IPS DF 4.7 (cell line): ENCODE measurements around the gene PRODH2.
"Not testable (repeated sequence)": the region's sequence is repeated elsewhere in the genome, so short reads cannot be mapped to it uniquely, and the experiment has no call there.

ENCODE experiments used
- DNase-seq: peaks from one replicate; pipeline ENCODE4 v3.0.0-alpha.2; 2013; ENCODE audit warnings: low spot score; ENCODE audit errors: extremely low read depth

Gene PRODH2

DNA sequence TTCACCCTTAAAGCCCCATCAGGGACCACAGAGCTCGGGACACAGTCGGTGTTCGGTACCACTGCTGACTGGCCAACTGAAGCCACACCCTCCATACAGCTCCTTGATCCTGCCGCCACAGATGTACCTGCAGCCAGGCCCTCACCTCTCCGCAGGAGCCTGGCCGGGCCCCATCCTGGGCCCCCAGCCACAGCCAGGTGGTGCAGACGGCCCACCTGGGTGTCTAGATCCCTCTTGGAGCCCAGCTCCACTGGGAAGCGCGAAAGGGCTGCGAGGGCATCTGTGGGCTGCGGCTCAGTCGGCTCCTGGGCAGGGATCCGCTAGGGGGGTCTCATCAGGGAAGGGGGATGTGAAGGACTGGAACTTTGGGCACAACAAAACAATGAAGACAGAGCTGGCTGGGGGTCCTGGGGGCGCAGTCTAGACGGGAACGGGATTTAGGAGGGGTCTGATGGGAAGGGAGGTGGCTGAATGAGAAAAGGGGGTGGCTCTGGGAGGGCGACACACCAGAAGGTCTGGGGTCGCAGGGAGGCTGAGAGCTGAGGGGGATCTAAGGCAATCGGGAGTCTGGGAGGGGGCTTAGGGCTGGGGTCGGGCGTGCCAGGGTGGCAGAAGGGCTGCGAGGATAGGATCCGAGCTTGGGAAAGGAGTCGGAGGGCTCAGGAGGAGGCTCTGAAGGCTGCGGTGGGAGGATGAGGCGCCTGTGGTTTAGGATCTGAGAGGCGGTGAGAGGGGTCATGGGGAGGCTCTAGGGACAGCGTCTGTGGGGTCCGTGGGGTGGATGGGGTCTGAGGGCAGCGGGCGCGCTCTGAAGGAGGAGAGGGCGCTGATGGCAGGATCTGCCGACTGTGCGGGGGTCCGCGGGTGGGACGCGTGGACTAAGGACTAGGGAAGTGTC lies 15.8 kb downstream of the PRODH2 start:
- DNase-seq, result no peak

DNA sequence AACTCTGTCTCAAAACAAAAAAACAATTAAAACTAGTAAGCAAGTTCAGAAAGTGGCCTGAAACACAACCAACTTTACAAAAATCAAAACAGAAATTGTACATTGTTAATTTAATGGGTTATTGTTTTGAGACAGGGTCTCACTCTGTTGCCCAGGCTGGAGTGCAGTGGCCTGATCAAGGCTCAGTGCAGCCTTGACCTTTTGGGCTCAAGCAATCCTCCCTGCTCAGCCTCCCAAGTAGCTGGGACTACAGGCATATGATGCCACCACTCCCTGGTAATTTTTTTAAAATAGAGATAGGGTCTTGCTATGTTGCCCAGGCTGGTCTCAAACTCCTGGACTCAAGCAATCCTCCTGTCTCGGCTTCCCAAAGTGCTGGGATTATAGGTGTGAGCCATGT lies 17.1 kb downstream of the PRODH2 start:
- DNase-seq, result not testable (repeated sequence)

DNA sequence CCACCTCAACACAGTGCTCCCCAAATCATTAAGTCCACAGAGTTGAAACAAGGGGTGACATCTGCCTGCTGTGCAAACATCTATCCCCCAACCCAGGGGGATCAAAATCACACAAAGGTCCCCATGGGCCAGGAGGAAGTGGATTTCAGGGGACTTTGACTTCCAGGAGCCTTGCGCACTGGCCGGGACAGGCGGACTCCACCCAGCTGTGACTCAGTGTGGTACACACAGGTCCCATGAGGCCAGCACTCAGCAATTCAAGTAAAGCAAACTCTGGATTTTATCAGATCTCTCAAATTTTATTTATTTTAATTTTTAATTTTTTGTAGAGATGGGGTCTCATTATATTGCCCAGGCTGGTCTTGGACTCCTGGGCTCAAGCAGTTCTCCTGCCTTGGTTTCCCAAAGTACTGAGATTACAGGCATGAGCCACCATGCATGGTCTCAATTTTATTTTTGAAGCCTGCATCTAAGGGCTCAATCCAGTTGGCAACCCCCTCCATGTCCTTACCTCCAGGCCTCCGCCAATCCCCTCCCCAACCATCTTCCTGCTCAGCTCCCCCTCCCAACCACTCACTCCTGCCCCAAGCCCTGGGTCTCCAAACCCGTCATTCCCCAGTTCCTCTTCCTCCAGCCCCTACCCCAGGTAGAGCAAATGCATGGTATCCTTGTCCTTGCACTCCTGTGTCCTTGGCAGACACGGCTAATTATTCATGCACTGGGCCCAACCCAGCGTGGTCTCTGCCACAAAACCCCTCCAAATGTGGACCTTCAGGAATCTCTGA lies 19.1 kb downstream of the PRODH2 start:
- DNase-seq, result no peak

GRCh38 chr19:35792888-35793287 lies 19.8 kb downstream of the PRODH2 start:
- no peak for DNase-seq

GRCh38 chr19:35792312-35792711 lies 20.3 kb downstream of the PRODH2 start:
- no peak for DNase-seq

DNA sequence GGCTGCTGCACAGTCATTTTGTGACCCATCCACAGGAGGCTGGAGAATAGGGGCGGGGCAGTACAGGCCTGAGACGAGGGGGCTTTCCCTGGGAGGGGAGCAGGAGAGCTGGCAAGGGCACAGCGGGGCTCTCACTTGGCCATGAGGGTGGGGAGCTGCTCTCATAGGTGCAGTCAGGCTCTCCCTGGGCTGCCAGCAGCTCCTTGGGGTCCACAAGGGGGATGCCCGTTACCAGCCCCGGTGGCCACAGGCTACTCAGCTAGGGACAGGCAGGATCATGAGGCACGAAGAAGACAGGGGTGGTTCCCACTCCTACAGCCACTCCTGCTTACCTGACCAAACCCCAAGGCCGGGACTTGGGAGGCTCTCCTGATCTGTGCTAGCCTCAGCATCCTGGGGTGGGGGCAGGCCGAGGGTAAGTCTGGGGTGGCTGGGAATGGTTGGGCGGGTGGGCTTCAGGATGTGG lies 20.8 kb downstream of the PRODH2 start:
- no peak for DNase-seq

DNA sequence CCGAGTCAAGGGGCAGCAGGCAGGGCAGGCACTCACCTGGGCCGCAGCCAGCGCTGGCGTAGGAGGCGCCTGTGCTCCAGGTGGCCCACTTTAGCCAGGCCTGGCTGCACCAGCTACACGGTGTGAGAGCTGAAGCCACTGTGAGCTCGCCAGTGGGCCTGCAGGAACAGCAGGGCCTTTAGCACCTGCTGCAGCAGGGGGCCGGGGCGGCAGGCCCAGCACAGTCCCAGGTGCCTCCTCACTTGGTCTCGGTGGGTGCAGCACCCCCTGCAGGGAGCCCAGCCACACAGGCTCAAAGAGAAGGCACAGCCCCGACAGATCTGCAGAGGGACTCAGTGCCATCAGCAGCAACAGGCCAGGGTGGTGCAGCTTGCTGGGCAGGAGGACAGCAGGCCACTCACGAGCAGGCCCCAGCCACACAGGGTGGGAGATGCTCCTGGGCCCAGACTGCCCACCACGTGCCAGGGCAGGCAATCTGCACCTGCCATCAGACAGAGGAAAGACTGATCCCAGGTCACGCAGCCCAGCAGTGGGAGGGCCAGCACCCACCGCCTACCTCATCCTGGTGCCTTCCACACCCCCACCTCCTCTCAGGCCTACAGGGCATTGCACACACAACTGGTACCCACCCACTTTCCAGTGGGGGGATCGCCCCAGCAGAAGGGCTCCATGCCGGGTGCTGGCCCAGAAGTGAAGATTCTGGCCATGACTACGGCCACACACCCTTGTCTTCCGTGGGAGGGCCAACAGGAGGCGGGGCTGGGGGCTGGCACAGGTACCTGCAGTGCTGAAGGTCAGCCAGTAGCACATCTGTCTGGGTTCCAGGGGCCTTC lies 21.4 kb downstream of the PRODH2 start:
- no peak for DNase-seq

DNA sequence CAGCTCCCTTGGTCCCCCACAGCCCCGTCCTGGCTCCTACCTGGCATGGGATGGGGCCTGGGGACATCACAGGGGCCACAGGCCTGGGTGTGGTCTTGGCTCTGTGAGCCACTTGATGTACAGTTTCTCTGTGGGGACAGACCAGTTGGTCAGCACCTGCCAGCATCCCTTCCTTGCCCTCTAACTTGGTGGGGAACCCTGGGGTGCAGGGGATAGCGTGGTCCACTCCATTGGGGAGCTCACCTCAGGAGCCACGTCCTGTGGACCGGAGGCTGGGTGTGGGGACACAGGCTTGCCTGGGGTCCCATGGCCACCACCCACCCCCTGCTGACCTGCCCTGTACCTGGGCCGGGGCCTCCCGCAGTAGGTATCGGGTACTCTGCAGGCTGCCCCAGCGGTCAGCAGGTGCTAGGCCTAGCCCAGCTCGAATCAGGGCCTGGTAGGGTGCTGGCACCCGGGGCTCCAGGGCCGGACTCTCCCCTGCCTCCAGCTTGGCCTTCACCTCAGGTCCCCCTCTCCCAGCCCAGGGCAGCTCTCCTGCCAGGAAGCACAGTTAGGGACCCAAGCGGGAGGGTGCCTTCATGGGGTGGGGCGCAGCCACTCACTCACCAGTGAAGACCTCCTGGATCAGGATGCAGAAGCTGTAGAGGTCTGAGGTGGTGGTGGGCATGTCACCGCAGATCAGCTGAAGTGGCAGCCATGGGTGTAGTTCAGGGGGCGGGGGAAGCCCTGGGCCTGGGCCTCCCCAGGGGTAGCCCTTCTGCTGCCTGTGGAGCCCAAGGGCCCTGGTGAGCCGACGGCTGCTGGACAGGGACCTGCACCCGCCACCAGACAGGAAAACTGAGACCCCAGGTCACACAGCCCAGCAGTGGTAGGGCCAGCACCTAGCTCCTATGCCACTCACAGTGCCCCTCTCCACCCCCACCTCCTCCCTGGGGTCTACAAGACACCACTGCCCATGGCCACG lies 22.4 kb downstream of the PRODH2 start:
- no peak for DNase-seq

DNA sequence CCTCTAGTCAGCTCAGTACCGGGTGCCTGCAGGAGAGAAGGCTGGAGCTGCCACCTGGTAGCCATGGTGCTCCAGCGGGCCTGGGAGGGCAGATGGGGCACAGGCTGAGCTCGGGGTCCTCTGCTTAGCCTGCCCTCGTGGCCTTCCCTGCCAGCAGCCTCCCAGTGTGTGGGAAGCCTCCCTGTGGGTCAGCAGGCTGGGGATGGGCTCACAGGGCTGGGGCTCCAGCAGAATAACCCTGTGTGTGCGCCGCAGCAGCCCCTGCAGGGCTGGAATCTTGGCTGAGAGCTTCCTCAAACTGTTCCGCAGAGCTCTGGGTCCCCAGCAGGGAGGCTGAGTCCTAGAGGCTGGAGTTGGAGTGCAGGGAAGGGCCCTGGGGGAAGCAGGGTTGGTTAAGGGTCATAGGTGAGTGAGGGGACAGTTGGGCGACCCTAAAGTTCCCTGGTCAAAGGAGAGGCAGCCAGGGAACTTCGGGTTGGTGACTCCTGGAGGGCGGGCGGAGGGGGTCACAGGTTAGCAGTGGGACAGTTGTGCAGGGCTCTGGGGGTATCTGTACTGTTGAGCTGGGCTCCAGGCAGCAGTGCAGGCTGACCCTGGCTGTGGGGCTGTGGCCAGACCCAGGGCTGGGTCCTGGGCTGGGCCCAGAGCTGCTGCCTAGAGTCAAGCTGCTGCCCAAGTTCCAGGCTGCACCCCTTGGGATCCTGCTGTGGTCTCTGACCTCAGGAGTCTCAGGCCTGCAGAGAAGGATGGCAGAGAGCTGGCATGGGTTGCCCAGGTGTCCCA lies 23.3 kb downstream of the PRODH2 start:
- DNase-seq, result no peak

DNA sequence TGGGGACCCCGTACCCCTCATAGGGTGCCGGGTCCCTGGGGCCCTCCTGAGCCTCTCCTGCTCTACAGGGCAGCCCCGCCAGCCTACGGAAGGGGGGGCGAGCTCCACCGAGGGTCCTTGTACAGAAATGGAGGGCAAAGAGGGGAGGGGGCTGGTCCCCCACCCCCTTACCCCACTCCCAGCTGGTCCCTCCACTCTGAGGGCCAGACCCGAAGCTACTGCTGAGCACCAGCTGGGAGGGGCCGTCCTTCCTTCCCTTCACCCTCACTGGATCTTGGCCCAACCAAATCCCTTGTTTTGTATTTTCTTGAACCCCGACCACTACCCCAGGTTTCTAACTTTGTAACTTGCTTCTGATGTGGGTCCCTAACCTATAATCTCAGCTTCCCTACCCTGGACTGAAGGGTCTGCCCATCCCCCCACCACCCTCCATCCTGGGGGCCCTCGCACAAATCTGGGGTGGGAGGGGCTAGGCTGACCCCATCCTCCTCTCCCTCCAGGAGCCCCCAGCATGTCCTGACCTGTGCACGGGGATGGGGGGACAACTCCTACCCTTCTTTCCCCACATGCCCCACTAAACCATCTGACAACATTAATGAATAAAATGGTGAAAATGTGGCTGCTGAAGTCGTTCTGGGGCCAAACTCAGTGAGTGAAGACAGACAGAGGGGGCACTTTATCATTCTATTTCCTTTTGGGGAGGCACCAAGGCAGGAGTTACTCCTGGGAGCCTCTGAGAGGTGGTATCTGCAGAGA lies 24.3 kb downstream of the PRODH2 start:
- no peak for DNase-seq

DNA sequence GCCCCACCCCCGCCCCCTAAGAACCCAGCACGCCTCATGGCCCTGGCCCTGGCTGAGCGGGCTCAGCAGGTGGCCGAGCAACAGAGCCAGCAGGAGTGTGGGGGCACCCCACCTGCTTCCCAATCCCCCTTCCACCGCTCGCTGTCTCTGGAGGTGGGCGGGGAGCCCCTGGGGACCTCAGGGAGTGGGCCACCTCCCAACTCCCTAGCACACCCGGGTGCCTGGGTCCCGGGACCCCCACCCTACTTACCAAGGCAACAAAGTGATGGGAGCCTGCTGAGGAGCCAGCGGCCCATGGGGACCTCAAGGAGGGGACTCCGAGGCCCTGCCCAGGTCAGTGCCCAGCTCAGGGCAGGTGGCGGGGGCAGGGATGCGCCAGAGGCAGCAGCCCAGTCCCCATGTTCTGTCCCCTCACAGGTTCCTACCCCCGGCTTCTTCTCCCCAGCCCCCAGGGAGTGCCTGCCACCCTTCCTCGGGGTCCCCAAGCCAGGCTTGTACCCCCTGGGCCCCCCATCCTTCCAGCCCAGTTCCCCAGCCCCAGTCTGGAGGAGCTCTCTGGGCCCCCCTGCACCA lies 25.3 kb downstream of the PRODH2 start:
- DNase-seq, result no peak

DNA sequence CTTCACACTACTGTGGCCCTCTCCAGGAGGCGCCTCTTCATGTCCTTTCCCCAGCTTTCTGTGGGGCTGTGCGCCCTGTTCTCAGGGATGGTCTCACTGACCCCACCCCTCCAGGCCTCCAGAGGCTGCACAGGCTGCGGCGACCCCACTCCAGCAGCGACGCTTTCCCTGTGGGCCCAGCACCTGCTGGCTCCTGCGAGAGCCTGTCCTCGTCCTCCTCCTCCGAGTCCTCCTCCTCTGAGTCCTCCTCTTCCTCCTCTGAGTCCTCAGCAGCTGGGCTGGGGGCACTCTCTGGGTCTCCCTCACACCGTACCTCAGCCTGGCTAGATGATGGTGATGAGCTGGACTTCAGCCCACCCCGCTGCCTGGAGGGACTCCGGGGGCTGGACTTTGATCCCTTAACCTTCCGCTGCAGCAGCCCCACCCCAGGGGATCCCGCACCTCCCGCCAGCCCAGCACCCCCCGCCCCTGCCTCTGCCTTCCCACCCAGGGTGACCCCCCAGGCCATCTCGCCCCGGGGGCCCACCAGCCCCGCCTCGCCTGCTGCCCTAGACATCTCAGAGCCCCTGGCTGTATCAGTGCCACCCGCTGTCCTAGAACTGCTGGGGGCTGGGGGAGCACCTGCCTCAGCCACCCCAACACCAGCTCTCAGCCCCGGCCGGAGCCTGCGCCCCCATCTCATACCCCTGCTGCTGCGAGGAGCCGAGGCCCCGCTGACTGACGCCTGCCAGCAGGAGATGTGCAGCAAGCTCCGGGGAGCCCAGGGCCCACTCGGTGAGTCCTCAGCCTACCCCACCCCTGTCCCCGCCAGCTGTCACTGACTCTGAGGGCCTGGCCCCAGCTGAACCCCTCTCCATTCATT lies 26.1 kb downstream of the PRODH2 start:
- DNase-seq, result no peak

DNA sequence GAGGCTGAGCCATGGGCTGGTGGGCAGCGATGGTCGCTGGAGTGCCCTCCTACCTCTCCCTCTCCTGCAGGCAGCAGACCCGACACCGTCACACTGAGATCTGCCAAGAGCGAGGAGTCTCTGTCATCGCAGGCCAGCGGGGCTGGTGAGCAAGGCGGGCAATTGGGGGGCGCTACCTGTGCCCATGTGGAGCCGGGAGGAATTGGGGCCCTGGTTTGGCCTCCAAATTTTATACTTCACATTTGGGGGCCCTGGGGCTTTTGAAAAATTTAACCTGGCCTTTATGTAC lies 27.4 kb downstream of the PRODH2 start:
- DNase-seq, result no peak

GRCh38 chr19:35784503-35785338 lies 27.9 kb downstream of the PRODH2 start:
- DNase-seq, result no peak

GRCh38 chr19:35783469-35784434 lies 28.9 kb downstream of the PRODH2 start:
- no peak for DNase-seq

GRCh38 chr19:35782589-35782988 lies 30.1 kb downstream of the PRODH2 start:
- no peak for DNase-seq
